Ascending aorta (tissue), 2 donors: ENCODE measurements around the gene ANKHD1. TPM values are rescaled to one million over a fixed set of nuclear protein-coding genes. Genes with fewer than 3 reads are reported as not detected.

Experiments used
- DNase-seq, 2 donors: peaks; one replicate each; pipeline ENCODE4 v3.0.0-alpha.2; 2019; ENCODE audit warnings: low spot score in 2 of 2
- H3K27ac ChIP-seq, 2 donors: fragments of 200-600 bp; sonication (generic); one replicate each; pipeline ENCODE4 v1.5.1; 2016 to 2017; ENCODE audit warnings: mild to moderate bottlenecking in 1 of 2
- H3K27me3 ChIP-seq: fragments of 200-600 bp; sonication (generic); one replicate; pipeline ENCODE4 v1.5.1; 2017
- H3K36me3 ChIP-seq, 2 donors: fragments of 200-600 bp; sonication (generic); one replicate each; pipeline ENCODE4 v1.5.1; 2016
- H3K4me1 ChIP-seq, 2 donors: fragments of 200-600 bp; sonication (generic); one replicate each; pipeline ENCODE4 v1.5.1; 2016 to 2017; ENCODE audit warnings: mild to moderate bottlenecking in 1 of 2
- H3K4me3 ChIP-seq, 2 donors: fragments of 200-600 bp; sonication (generic); one replicate each; pipeline ENCODE4 v1.5.1; 2016 to 2017; ENCODE audit warnings: mild to moderate bottlenecking in 1 of 2
- H3K9me3 ChIP-seq, 2 donors: fragments of 200-600 bp; sonication (generic); one replicate each; pipeline ENCODE4 v1.5.1; 2016
- CTCF ChIP-seq, 3 experiments: fragments of 200-600 bp in 2 of 3; fragments of 450-650 bp in 1 of 3; sonication (generic) in 2 of 3; IDR thresholded peaks; one replicate each; pipeline ENCODE4 v1.5.1; 2016 to 2019; ENCODE audit warnings: antibody characterized with exemption in 3 of 3, mild to moderate bottlenecking in 1 of 3, moderate library complexity in 1 of 3
- intact Hi-C: fragments of 100-400 bp; cut with DNase I; formaldehyde crosslinking; loops from one replicate; pipeline ENCODE4 v1.15.1; 2023
- total RNA-seq: library from RNA; depleted of rRNA; stranded (reverse); fragments of >200 nt; gene quantifications from one replicate; pipeline ENCODE4 v1.1.0, GENCODE V29; 2016

ANKHD1 gene
- total RNA-seq, 1 donor from 2014 or later = 73.4 TPM

- Histone ChIP-seq H3K27ac (no peak overlapping the region), H3K27me3 (no peaks in the 10 kb centered on the region), H3K9me3 (no peaks in the 10 kb centered on the region), H3K36me3 (no peaks in the 10 kb centered on the region), H3K4me3 (no peak overlapping the region), H3K4me1 (no peaks in the 10 kb centered on the region)
- intact Hi-C loops = no loop called here
- no peak for DNase-seq
- no peak for TF ChIP-seq CTCF (IDR thresholded peaks at IDR 0.05)
Measured at GRCh38 chr5:140393738-140394137, 7.9 kb upstream of the ANKHD1 start.

GRCh38 chr5:140398379-140398811 lies 3.2 kb upstream of the ANKHD1 start:
- no peak overlapping the region for H3K27ac ChIP-seq
- DNase-seq = no peak
- intact Hi-C loops = no loop called here
- TF ChIP-seq CTCF (IDR thresholded peaks at IDR 0.05) = no peak
- H3K27me3 ChIP-seq = no peaks in the 10 kb centered on the region
- H3K9me3 ChIP-seq = no peaks in the 10 kb centered on the region
- no peaks in the 10 kb centered on the region for H3K36me3 ChIP-seq
- H3K4me3 ChIP-seq = no peak overlapping the region
- peaks cover 4 to 8% of the 10 kb centered on the region in 2 donors for H3K4me1 ChIP-seq

DNA sequence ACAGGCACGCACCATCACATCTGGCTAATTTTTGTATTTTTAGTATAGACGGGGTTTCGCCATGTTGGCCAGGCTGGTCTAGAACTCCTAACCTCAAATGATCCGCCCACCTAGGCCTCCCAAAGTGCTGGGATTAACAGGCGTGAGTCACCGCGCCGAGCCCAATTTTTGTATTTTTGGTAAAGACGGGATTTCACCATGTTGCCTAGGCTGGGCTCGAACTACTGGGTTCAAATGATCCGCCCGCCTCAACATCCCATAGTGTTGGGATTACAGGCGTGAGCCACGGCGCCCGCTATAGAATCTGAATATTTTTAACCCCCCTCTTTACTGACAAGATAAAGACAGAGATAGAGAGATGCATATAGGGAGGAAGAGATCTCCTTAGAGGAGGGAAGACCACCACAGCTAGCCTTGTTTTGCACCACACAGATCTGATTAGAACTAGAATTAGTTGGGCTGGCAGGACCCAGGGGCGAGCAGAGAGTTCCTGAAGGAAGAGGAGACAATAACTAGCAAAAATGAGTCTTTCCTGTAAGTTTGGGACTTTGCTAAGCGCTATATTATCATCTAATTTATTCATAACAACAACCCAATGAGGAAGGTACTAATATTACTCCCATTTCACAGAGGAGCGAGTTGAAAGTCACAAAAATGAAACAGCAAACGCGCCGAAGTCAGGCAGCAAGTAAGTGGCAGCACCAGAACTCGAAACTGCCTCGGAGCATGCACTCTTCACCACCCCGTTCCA lies 1.5 kb upstream of the ANKHD1 start:
- intact Hi-C loops = loop anchor here (2.0 to 5.0 kb wide), 4 partner anchors 105 to 293 kb away; partner anchors contain the start of genes APBB3, HARS1, HARS2 and SLC35A4
- TF ChIP-seq CTCF (IDR thresholded peaks at IDR 0.05) = no peak
- H3K4me3 ChIP-seq = peak overlapping the region; percentile 77 to 81

DNA sequence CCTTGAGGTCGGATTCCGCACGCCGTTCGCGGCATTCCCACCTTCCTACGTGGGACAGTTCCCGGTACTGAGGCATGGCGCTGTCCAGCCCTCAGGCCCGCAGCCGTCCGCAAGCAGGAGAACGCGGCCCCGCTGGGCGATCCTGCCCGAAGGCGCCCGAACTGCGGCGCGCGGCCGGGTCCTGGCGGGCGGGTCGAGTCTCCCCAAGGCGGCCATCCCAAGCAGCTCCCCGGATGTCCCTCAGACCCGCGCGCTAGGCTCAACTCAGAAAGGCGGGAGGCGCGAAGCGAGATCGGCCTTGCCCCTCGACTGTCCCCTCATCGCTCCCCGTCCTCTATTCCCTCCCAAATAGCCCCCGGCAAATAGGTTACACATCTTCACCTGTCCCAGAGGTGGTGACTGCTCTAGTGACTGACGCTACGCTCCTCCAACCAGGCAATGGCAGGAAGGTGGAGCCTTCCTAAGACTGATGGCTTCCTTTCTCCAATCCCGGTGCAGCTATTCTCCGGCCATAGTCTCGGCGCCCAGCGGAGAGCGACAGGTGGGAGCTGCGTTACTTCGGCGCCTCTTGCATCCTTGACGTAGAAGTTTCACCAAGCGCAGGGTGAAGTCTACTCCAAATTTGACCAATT lies 787 bp upstream of the ANKHD1 start:
- peak; percentile 75 to 93 for DNase-seq
- no peaks in the 10 kb centered on the region for H3K27me3 ChIP-seq
- intact Hi-C loops = loop anchor here (1.0 to 5.0 kb wide), 8 partner anchors 106 to 294 kb away; partner anchors contain the start of genes APBB3, CYSTM1, HARS1 and HARS2
- H3K4me1 ChIP-seq = peaks cover 4 to 31% of the 10 kb centered on the region in 2 donors
- TF ChIP-seq CTCF (IDR thresholded peaks at IDR 0.05) = no peak
- H3K9me3 ChIP-seq = no peaks in the 10 kb centered on the region
- H3K4me3 ChIP-seq = peak overlapping the region; percentile 77 to 81
- no peaks in the 10 kb centered on the region for H3K36me3 ChIP-seq
- peak overlapping the region; percentile 92 to 98 for H3K27ac ChIP-seq

More for the DNA sequence above, 1.5 kb upstream of the ANKHD1 start:
- no peaks in the 10 kb centered on the region for H3K9me3 ChIP-seq
- H3K27me3 ChIP-seq = no peaks in the 10 kb centered on the region
- H3K27ac ChIP-seq = peak overlapping the region; percentile 92 to 98
- peaks cover 4 to 25% of the 10 kb centered on the region in 2 donors for H3K4me1 ChIP-seq
- DNase-seq = no peak
- H3K36me3 ChIP-seq = no peaks in the 10 kb centered on the region

DNA sequence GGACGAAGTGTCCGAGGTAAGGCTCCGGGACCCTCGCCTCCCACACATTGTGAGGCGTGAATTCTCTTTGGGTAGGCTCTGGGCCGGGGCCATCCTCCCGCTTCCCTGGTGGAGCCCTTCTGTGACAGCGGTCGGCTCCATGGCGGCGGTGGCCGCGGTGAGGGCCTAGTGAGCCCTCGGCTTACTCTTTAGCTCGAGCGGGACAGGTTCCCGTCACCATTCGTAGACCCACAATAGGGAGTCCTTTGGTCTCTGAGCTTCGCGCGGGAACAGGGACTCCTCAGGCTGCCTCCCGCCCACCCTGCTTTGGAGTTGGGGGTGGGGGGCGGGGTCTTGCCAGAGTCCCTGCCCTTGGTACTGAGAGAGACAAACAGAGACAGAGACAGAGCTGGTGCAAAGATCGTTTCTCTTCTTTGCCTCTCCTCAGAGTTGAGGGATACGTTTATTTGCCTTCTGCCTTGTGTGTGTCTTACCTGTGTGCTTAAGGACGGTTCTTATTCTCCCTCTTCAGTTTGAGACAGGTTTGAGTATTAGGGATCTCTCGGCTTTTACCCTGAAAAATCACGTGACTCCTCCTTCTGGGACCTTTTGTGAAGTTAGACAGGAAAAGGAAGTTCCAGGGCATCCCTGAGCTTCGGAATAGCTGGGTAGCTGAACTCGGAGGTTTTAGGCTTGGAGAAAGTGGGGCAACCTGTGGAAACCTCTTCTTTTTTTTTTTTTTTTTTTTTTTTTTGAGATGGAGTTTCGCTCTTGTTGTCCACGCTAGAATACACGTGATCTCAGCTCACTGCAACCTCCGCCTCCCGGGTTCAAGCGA lies 833 bp downstream of the ANKHD1 start:
- Histone ChIP-seq H3K27ac (peak overlapping the region; percentile 98 to 99), H3K9me3 (no peaks in the 10 kb centered on the region), H3K4me3 (peak overlapping the region; percentile 75 to 95), H3K27me3 (no peaks in the 10 kb centered on the region), H3K36me3 (no peaks in the 10 kb centered on the region), H3K4me1 (peaks cover 4 to 32% of the 10 kb centered on the region in 2 donors)
- DNase-seq = peak in 1 of 2 donors; percentile 73
- no peak for TF ChIP-seq CTCF (IDR thresholded peaks at IDR 0.05)
- intact Hi-C loops = loop anchor here (2.0 to 5.0 kb wide), 3 partner anchors 154 to 295 kb away; partner anchors contain the start of genes HARS1, HARS2 and SRA1
